NCI-H524 treated with DMSO at 0.1 percent for 48 hours (cell line): ENCODE data around the gene UTRN.

ENCODE experiments used
- DNase-seq: peaks from one replicate; lab custom pipeline; 2025; lab: John Stamatoyannopoulos, UW

Gene UTRN

GRCh38 chr6:144314003-144314485 is 28.9 kb downstream of the UTRN start:
- DNase-seq: no peak

GRCh38 chr6:144314562-144314961 is 29.4 kb downstream of the UTRN start:
- DNase-seq: no peak

DNA sequence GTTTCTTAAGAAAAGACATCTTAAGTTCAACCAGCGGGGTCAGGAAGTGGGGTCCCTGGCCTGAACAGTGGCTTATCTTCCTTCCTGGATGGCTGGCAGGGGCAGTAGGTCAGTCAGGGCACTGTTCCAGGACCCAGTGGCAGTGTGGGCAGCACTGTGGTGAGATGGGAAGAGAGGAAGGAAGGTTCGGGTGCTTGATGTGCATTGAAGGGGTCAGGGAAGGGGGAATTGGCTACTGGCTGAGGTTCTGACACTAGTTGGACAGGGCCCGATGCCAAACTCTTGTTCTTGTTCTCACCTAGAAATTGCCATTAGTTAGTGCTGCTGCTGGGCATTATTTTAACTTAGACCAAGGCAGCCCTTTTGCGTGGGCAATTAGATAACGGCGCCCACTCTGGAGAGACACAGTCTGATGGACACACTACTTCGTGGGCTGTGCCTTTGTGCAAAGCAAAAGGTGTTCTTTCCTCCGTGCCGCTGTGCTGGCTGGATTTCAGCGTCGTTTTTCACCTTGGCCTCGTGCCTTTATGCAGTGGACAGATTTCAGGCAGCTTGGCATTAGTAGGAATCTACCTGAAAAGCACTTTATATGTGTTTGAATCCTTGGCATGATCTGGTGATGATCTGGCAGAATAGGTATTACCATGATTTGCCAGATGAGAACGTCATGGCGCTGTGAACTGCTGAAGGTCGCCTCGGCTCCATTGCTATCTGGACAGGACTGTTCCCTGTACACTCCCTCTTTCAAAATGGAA is 30.3 kb downstream of the UTRN start:
- DNase-seq: no peak

- no peak for DNase-seq
These were observed 31.1 kb downstream of the UTRN start for GRCh38 chr6:144315981-144316861.

DNA sequence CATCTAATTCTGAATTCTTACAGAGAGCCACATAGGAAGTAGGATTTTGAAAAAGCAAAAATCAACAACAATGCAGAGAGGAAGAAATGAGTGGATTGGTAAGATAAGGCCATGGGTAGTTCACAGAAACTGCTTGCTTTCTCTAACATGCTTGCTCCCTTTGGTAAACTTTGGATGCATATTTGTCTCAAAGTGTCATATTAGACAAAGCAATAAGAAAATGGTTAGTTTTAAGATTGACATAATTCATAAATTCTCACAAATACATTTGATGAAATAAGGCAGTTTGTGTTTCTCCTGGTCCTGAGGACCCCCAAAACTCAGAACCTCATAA is 31.7 kb downstream of the UTRN start:
- no peak for DNase-seq

DNA sequence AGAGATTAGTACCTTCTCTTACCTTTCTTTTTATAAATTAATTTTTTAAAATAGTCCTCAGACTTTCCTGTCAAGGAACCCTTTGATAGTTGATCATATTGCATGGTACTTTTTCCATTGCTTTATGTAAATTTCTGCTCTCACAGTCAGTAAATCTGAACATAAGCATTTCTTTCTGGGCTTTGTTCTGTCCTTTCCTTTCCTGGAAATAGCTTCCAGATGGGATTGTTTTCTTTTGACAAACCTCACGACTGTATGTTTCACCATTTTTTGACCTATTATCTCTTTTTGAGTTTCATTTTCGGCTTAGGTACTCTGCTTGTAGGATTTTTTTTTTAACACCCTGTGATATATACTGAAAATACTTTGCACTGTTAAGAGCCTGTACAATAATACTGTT is 32.6 kb downstream of the UTRN start:
- no peak for DNase-seq

DNA sequence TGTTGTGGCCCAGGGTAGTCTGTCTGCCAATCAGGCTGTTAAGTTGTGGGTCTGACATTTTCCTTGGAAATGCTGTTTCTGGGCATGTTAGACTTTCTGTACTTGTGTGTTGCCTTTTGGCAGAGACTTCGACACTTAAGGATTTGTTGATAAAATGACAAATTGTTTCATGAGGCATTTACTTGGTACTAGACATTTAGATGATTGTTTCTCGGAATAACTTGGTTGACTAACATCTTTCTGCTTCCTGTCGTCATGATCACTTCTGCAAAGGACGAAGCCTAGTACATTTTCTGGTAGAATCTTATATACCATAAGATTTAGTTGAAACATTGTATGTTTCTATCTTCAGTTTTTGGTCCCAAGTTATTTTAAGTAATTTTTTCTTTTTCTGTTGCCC is 34.1 kb downstream of the UTRN start:
- DNase-seq: no peak

DNA sequence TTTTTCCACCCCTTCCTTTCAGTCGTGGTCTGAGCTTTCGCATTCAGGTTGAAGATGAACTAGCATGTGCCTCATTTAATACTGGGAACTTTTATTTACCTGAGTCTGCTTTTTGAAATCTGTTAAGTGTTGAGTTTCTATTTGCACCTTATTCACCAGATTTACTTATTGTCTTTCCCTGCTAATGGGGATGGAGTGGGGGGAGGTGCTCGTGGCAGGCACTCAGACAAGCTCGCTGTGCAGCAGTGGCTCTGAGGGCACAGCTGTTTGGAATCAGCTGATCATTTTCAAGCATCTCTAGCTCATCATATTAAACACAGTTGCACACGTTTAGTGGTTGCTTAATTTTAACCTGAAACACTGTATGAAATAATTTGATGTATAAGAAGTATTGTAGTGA is 35.6 kb downstream of the UTRN start:
- peak; percentile 34 for DNase-seq

- no peak for DNase-seq
These were observed 36.9 kb downstream of the UTRN start for GRCh38 chr6:144321839-144322591.

- DNase-seq: no peak
These were observed 40.1 kb downstream of the UTRN start for GRCh38 chr6:144325232-144325631.

GRCh38 chr6:144326393-144326792 is 41.3 kb downstream of the UTRN start:
- no peak for DNase-seq

- no peak for DNase-seq
These were observed 41.9 kb downstream of the UTRN start for GRCh38 chr6:144327081-144327480.

DNA sequence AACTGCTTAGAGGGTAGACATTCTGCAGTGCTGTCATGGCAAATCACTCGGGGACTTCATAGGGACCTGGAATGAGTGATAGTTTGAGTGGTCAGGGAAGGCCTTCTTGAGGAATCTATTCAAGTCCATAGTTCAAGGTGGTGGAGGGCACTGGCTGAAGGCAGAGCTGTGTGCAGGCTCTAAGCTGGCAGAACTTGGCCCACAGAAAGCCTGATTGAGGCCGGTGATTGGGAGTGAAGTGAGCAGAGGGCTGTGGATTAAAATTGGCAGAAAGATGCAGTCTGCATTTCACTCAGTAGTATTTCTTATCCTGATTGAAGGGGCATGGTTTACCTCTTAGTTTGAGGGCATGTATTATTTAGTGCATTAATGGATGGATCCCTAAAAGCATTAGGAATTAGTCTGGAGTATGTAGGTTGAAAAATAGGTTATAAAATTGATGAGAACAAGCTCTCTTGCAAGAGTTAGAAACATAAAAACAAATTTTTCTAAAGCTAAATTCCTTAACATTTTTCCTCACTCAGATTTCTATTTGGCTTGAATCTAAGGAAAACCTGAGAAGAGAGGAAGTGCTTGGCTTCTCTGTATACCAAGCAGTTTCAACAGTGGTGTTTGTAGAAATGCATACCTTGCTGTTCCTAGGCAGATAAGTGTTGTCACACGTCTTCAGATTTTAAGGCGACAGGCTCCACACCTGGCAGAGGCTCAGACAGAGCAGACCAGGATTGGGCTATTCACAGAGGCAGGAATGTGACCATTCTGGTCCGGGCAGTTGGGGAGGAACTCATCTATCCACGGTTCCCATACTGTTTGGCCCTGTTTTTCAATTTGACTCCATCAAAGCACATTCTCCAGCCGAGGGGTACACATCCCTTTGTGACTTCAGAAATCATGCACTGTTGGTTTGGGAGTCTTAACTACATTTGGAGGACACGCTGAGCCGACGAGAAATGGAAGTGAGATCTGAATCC is 45.2 kb downstream of the UTRN start:
- DNase-seq: no peak

DNA sequence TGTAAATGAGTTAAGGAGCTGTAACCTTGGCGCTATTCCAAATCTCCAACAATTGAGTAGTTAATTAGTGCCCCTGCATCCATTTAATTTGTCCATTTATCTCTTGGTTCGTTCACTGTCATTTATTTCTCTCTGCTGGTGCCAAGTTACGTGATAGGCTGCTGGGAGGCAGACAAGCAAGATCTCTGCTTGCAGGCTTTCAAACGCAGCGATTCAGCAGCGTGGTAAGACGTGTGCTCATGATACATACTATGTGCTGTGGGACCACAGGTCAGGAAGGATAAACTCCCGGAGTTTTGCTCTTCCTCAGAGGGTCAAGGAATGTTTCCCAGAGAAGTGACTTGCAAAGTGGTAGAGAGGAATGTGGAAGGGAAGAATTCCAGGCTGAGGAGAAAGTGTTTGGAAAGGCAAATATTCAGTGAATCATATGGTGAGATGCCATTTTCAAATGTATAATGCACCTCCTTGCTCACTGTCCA is 46.4 kb downstream of the UTRN start:
- no peak for DNase-seq

DNA sequence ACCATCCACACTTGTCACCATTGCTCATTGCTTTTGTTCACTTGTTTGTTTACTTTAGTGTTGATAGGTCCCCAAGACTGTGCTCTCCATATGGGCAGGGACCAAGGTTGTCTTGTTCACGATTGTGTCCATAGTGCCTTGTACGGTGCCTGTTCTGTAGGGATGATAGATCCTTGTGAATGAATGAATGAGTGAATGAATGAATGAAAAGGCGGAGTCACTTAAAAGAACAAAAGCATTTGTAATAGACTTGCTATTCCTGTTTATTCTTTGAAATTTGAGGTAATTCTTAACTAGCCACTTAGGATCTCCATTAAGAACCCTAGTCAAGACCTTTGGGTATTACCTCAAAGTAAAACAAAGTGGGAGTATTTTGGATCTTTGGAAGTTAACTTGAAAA is 47.0 kb downstream of the UTRN start:
- no peak for DNase-seq

GRCh38 chr6:144334150-144334708 is 49.1 kb downstream of the UTRN start:
- DNase-seq: peak; percentile 60
